GM18868 (cell line): Measurements from ENCODE around the gene MMP28.
"Not testable (repeated sequence)": the region's sequence is repeated elsewhere in the genome, so short reads cannot be mapped to it uniquely, and the experiment has no call there.

Experiments used
- ATAC-seq: cut with Tn5 transposase; IDR thresholded peaks from one replicate; pipeline ENCODE4 v1.9.1; 2021; ENCODE audit warnings: mild to moderate bottlenecking, moderate library complexity; ENCODE audit not compliant: unreplicated experiment

The MMP28 gene

DNA sequence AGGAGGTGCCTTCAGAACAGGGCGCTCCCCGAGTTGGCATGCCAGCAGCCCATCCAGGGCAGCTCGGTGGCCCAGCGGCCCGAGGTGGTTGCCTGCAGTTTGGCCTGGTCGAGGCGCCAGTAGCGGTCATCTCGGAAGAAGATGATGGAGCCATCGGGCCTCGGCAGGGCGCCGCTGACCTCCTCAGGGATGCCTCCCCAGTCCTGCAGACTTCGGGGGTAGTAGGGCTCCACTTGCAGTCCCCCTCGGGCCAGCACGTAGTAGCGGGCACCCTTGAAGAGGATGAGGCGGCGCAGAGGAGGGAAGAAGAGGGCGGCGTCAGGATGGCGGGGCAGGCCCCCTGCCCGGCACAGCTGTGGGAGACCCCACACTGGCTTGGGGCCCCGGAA, 29.0 kb downstream of the MMP28 start:
- no peak for ATAC-seq

DNA sequence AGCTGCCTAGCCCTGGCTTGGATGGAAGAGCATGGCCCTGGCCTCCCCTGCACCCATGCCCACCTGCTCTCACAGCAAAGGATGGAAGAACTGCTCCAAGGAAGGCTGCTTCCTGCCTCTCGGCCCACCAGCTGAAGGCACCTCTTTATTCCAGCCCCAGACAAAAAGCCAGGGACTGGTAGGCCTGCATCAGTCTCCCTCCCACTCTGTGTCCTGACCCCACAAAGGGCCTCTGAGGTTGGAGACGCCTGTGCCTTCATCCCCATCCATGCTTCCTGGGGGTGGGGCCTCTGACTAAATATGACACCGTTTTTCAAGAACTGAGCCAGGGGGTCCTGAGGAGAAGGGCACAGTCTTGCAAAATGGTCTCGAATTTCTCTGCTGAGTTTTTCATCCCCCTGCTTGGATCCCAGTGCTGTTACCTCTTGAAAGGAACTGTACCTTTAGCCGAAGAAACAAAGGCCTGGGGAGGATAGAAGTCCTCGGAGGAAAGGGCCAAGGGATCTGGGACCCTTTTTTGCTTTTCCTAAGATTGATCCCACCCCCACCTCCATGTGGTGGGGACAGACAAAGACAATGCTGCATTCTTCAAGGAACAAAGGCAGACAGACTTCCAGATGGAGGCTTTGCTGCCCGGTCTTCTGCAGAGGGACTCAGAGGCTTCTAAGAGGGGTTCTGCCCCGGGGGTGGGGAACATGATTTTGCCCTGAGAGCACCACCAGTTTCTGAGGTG, 29.5 kb downstream of the MMP28 start:
- ATAC-seq = no peak

DNA sequence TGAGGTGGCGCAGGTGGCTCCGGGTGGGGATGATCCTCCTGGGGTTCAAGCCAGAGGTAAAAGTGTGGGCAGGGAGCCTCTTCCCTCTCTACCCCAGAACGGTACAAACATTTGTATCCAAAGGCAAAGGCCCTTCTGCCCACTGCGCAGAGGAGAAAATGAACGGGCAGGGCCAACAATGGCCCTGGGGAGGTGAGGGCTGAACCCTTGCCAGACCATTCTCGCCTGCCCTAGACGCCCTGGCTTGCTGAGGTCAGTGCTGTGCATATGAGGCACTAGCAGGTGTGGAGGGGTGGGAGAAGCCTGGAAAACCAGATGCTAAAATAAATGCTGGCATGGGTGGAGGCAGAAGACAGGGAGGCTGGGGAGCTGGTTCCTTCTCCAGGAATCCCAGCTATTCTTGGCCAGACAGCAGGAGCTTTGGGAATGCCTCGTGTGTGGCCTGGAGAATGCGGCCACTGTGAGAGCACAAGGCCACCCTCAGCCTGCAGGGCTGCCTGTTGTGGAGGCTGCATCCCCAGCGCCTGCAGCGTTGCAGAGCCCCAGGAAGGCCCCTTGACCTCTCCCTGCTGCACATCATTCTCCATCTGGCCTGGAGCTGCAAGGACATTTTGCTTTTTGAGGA, 30.2 kb downstream of the MMP28 start:
- no peak for ATAC-seq

DNA sequence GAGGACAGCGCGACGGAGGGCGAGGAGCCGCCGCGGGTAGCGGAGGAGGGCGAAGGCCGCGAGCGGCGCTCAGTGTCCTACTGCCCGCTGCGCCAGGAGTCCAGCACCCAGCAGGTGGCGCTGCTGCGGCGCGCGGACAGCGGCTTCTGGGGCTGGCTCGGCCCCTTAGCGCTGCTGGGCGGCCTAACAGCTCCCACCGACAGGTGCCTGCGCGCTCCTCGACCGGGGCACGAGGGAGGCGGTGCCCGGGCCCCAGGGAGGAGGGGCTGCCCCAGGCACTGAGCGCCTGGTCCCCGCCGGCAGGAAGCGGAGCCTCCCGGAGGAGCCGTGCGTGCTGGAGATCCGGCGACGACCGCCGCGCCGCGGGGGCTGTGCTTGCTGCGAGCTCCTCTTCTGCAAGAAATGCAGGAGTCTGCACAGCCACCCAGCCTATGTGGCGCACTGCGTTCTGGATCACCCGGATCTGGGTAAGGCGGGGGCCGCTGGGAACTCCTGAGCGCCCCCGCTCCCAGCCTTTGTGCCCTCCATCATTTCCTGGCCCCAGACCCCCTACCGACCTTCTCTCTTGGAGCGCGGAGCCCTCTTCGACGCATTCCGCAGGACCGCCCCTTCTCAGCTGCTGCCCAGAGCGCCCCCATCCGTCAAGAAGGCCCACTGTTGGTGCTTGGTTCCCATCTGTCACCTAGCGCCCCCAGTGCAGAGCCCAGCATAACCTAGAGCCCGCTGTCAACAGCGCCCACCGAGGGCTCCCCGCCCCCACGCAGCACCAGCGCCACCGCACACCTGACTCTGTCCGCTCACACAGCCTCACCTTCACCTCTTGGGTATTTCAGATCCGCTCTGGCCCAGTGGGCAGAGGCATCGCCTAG, 31.1 kb downstream of the MMP28 start:
- peak; percentile 82 for ATAC-seq

DNA sequence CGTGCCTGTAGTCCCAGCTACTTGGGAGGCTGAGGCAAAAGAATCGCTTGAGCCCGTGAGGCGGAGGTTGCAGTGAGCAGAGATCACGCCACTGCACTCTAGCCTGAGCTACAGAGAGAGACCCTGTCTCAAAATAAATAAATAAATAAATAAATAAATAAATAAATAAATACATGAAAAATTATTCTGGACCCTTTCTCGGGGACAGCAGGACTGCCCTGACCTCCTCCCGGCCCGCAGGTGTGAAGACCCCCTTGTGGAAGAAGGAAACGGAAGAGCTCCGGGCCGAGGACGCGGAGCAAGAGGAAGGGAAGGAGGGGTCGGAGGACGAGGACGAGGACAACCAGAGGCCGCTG, 31.7 kb downstream of the MMP28 start:
- ATAC-seq = no peak

DNA sequence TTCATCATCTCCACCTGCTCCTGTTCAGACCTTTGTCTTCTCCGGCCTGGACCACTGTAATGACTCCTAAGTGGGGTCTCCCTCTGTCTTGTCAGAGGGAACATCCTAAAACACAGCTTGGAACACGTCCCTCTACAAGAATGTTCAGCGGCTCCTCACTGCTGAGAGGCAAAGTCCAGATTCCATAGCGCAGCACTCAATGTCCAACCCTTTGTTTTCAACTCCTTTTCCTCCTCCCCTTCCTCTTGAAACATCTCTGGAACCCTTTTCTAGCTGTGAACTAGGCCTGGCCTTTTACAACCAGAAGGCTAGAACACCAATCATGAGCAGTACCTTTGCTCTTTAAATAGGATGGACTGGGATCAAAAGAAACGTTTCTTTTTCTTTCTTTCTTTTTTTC, 33.8 kb downstream of the MMP28 start:
- ATAC-seq = no peak

DNA sequence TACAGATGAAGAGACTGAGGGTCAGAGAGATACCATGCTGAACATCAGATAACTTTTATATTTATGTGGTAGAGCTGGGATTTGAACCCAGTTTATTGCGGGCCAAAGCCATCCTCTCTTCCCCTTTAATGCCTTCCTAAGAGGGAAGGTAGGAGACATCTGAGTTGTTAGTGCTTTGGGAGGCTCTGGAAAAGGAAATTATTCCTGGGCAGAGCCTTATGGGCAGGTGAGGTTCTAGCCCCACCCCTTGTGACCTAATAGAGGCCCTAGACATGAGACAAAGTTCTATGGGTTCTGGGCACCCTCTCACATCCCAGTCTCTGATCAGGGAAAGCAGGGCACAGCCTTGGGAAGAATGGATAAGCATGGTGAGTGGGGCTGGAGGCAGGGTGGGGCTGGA, 34.9 kb downstream of the MMP28 start, which contains the start of gene C17orf50:
Gene C17orf50, plus strand, starts transcription at position 301 of the 400 bp plus-strand sequence. Its CDS starts 55 bp downstream, at position 356.
- ATAC-seq = no peak

DNA sequence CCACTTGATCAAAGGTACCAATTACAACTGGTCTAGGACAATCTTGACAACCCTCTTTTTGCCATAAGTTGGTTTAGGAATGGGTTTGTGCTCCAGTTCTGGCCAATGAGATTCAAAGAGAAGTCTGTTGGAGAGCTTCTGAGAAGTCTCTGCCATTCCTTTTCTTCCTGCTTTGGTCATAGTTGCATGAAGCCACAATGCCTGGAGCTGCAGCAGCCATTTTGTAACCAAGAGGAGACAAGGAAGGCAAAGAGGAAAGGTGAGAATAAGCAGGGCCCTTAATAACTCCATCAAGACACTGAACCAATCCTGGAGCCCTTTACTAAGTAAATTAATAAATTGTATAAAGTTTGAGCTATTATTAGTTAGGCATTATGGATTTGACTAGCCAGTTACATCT, 38.2 kb downstream of the MMP28 start:
- no peak for ATAC-seq

DNA sequence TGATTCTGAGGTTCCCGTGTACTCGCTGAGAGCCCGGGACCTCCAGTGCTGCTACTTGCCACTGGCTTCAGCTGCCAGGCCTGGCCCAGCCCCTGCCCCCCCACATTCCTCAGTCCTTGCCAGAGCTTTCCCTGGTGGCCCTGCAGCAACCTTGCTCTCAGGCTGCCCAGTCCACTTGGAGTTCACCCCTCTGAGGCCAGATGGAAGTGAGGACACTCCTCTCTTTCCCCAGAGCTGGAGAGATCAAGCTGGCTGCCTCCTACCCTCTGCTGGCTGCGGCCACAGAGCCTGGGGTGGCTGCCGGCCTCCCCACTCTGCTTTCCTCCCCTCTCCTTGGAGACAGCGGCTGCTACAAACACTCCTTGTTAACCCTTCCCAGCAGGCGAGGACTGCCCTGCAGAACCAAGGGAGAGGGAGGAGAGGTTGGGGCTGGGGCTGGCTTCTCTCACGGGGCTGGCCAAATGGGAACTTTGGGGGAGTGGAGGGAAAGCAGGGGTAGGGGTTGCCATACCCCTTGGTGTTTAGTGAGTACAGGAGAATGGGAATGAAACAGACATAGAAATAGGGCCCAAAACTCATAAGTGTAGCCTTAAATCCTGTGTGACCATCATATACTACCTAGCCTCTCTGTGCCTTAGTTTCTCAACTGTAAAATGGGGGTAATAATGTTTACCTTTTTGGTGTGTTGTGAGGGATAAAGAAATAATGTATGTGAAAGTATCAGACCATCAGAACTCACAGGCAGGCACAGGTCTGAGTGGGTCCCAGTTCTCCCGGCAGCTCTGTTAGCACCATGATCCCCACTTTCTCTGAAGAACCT, 42.3 kb downstream of the MMP28 start, which contains the start of gene GAS2L2:
Gene GAS2L2, minus strand, starts transcription at position 295 of the 820 bp plus-strand sequence. CDS start 389 bp downstream, outside the sequence.
- ATAC-seq = no peak

DNA sequence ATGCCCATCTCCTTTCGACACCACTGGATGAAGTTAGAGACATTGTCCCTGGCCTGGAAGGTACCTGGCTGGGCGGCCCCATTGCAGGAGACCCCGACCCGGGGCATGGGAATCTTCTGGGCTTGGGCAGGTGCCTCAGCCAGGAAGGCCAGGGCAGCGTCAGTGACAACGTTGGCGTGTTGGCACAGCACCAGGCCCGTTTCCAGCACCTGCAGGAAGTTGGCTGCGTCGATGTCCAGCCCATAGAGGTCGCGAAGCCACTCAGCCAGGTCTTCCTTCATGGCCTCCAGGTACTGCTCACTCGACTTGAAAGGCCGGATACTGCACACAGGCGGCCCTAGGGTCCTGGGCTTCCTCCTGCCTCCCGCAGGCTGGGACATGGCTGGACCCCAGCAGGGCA, 43.0 kb downstream of the MMP28 start:
- no peak for ATAC-seq

DNA sequence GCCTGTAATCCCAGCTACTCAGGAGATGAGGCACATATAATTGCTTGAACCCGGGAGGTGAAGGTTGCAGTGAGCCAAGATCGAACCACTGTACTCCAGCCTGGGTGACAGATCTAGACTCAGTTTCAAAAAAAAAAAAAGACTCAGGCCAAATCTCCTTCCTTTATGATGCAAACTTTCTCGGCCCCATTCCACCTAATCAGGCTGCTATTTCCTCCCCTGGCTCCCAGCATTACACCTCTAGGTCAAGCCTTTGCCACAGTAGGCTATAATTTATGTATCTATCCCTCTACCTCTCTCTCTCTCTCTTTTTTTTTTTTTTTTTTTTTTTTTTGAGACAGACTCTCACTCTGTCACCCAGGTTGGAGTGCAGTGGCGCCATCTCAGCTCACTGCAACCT, 43.9 kb downstream of the MMP28 start:
- not testable (repeated sequence) for ATAC-seq

DNA sequence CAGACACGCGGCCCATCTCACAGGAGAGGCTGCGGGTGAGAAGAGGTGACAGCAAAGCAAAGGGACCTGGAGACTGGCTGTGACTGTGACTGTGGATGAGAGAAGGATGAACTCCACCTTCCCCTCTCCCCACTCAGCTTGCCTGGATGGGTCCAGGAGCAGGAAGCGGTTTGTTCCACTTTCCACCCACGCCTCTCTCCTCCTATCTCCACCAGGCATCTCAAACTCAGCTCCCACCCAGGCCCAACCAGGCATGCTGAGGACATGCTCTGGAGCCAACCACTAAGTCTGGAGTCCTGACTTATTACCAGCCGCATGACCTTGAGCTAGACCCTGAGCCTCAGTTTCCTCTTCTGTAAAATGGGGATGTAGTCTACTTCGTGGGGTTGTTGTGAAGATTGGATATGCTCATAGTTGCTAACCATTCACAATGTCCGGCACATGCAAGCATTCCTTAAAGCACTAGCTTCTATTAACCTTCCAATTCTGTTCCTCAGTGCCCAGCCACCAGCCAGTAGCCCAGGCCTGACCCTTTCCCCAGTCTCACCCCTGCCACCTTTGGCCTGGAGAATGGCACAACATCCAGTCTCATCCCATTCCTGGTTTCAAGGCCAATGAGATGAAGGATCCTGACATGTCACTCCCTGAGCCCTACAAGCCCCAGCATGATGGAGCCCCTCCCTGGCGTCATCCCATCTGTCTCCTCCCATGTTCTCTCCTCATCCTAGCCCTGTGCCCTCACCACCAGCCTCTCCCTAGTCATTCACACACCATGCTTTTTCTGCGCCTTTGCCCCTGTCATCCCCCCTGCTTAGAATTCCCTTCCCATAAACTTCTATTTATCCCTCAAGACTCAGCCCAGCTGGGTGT, 44.7 kb downstream of the MMP28 start:
- no peak for ATAC-seq

DNA sequence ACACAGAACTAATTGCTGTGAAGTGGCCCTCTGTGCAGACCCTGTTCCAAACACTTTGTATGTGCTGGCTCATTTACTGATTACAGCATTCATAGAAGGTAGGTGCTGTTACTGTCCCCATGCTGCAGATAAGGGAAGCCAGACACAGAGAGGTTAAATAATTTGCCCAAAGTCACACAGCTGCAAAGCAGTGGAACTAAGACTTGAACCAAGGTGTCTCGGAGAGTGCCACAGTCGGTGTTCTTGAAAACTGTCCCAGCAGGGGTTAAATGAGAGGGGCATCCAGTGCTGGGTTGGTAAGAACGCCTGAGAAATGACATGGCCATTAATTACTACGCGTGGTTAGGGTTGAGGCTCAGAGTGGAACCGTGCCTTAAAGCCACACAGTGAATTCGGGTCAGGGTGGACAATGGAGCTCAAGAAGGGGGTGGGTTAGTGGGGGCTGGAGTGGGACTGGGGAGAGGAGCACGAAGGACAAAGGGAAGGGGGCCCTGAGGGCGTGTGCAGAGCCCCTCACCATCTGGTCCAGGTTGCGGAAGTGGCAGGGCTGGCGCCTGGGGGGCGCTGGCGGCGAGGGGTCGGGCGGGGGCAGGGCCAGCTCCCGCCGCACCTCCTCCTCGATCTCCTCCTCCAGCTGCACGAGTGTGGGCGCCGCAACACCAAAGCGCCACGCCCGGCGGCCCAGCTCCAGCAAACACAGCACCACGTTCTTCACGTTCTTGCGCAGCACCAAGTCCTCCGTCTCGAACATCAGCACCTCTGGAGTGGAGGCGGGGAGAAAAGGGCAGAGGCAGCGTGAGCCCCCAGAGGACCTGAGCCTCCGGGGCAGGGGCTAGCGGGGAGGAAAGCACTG, 45.7 kb downstream of the MMP28 start:
- ATAC-seq = no peak

DNA sequence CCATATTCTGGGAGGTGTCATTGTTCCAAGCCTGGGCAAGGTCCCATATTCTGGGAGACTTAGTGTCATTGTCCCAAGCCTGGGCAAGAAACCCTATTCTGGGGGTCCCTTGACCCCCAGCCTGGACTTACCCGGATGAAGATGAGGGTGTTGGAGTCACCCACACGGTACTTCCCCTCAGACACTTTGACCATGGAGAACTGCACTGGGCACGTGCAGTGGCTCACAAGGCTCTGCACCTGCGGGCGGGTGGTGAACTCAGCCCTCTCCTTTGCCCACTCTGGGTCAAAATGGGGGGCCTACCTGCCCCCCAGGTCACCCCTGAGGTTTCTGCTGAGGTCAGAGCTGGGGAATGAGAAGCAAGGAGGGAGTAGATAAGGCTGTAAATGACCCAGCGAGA, 46.5 kb downstream of the MMP28 start:
- ATAC-seq = no peak

DNA sequence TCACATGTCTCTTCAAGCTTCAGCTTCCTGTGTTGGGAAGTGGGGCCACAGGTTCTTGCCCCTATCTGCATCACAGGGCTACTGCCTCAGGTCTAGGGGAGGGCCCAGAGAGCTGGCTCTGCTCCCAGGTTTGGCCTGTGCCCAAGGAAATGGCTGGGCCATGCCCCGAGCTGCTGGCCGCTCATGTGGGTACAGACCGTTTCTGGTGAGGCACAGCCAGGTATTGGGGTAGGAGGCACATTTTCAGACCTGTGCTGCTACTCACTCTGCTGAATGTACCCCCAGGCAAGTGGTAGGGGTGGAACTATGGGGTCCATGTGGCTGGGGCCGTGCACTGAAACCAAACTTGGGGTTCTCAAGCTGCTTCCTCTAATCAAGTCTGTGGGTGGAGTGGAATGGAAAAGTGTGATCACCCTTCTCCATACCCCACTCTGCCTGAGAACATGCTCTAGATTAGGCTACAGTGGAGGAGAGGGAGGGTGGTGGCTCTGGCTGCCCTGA, 47.0 kb downstream of the MMP28 start:
- ATAC-seq = no peak

DNA sequence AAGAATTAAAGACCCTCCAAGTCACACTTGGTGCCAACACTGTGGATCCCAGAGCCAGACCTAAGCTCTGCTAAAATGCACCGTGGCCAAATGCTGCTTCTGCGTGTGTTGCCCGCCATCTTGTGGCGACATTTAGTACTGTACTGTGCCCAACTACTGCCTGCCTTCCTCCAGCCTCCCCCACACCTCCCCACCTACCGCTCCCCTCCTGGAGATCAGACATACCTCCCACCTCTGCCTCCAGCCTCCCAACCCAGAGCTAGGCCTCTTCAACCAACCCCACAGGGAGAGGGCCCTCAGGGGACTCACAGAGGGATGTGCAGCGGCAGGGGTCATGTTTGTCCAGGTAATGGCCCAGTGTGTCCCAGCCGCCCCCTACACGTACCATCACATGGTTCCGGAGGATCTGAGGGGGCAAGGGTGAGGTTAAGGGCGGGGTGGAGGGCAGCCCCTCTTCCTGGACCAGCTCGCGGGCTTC, 47.9 kb downstream of the MMP28 start:
- ATAC-seq = no peak

DNA sequence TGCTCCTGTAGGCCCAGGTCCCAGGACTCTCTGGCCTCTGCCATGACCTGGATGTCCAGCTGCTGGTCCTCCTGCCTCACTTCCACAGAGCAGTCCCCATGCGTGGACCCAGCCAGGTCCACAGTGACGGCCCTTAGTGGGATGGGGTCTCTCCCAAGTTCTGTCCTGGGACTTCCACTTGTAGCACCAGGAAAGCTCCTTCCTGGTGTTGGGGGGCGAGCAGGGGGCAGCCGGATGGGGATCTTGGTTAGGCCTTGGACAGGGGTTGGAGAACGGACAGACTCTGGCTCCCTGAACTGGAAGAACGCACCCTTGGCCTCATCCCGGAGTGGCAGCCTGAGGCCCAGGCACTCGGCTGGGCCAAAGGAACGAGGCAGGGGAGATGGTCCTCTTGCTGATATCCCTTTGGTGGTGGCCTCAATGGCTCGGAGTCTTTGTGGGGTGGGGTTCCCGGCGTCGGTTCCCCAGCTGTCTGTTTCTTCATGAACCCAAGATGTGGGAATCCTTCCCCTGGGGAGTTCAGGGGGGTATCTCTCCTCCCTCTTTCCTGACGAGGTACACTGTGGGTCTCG, 49.6 kb downstream of the MMP28 start:
- ATAC-seq = no peak

DNA sequence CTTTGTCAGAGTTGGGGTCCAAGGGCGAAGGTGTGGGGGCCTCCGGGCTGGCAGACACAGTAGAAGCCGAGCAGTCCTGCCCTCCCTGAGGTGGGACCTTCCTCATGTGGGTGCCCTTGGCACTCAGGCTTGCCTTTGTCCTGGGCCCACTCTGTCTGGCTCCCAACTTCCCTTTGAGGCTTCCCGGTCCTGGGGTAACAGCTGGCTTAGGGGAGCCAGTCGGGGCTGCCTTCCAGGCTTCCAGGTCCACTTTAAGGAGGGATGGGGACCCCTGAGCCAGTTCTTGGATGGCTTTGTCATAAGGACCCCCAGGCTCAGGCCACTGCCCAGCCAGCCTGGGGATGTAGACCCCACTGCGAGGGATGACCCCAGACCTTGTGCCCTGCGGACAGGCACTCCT, 50.2 kb downstream of the MMP28 start:
- no peak for ATAC-seq
